Naive thymus-derived CD4-positive, alpha-beta T cell (primary cell): ENCODE results near the gene LRRN4CL. TPM values are rescaled to one million over a fixed set of nuclear protein-coding genes. Genes with fewer than 3 reads are reported as not detected.
A peak's percentile ranks its signal among the peaks of the same experiment; 100 is the strongest.
"Not testable (repeated sequence)": the region's sequence is repeated elsewhere in the genome, so short reads cannot be mapped to it uniquely, and the experiment has no call there.

Experiments
- ATAC-seq: fragments of 150-1000 bp; cut with Tn5 transposase; 2 replicates; pipeline ENCODE4 v1.10.0; 2021; ENCODE audit warnings: mild to moderate bottlenecking, moderate library complexity
- CTCF ChIA-PET: fragments of 350-600 bp; sonication (Branson Sonifier 250); formaldehyde crosslinking; loops from one replicate; lab custom pipeline; 2021; ENCODE audit warnings: antibody characterized with exemption; lab: Charles Lee
- POLR2A ChIA-PET: fragments of 350-600 bp; sonication (Branson Sonifier 250); formaldehyde crosslinking; loops from one replicate; lab custom pipeline; 2021; ENCODE audit warnings: antibody characterized with exemption, inconsistent platforms; lab: Charles Lee
- DNase-seq, 9 donors: peaks; one replicate each; pipeline versions ENCODE4 v3.0.0 to v3.0.0-alpha.2; 2020 to 2022; ENCODE audit warnings: mixed read lengths in 1 of 9
- H3K27ac ChIP-seq: one replicate; pipeline ENCODE4 v1.7.0; 2013; ENCODE audit warnings: mild to moderate bottlenecking, low read depth, low read length, moderate library complexity
- H3K27me3 ChIP-seq, 2 donors: one replicate each; pipeline ENCODE4 v1.7.0; 2013; ENCODE audit warnings: low read length in 2 of 2, mild to moderate bottlenecking in 2 of 2, moderate library complexity in 2 of 2; ENCODE audit not compliant: control insufficient read depth in 2 of 2, insufficient read depth in 2 of 2
- H3K36me3 ChIP-seq, 3 experiments: 1 replicate in 2 of 3; 2 replicates in 1 of 3; pipeline ENCODE4 v1.7.0; 2013; ENCODE audit warnings: low read length in 3 of 3, mild to moderate bottlenecking in 3 of 3, moderate library complexity in 1 of 3; ENCODE audit not compliant: insufficient read depth in 3 of 3, control insufficient read depth in 2 of 3
- H3K4me1 ChIP-seq, 2 donors: one replicate each; pipeline ENCODE4 v1.7.0; 2013; ENCODE audit warnings: low read length in 2 of 2, mild to moderate bottlenecking in 2 of 2, moderate library complexity in 1 of 2; ENCODE audit not compliant: control insufficient read depth in 2 of 2, insufficient read depth in 2 of 2
- H3K4me3 ChIP-seq: 2 replicates; pipeline ENCODE4 v1.7.0; 2013; ENCODE audit warnings: mild to moderate bottlenecking, low read length
- H3K9me3 ChIP-seq, 3 experiments: 1 replicate in 2 of 3; 2 replicates in 1 of 3; pipeline ENCODE4 v1.7.0; 2013; ENCODE audit warnings: low read length in 3 of 3; ENCODE audit not compliant: control insufficient read depth in 2 of 3
- H3K27ac Mint-ChIP-seq, 9 donors: one replicate each; pipeline ENCODE4 v1.8.0; 2020 to 2022; ENCODE audit warnings: mixed read lengths in 9 of 9, mild to moderate bottlenecking in 8 of 9, moderate library complexity in 5 of 9, inconsistent platforms in 2 of 9
- H3K27me3 Mint-ChIP-seq, 5 donors: one replicate each; pipeline ENCODE4 v1.8.0; 2021 to 2022; ENCODE audit warnings: mixed read lengths in 5 of 5, mild to moderate bottlenecking in 1 of 5
- H3K36me3 Mint-ChIP-seq, 5 donors: one replicate each; pipeline ENCODE4 v1.8.0; 2020 to 2022; ENCODE audit warnings: mixed read lengths in 5 of 5, mild to moderate bottlenecking in 3 of 5, inconsistent platforms in 1 of 5
- H3K4me1 Mint-ChIP-seq, 7 donors: one replicate each; pipeline ENCODE4 v1.8.0; 2020 to 2022; ENCODE audit warnings: mixed read lengths in 7 of 7, mild to moderate bottlenecking in 3 of 7, inconsistent platforms in 1 of 7
- H3K4me3 Mint-ChIP-seq, 10 donors: one replicate each; pipeline ENCODE4 v1.8.0; 2020 to 2022; ENCODE audit warnings: mild to moderate bottlenecking in 10 of 10, mixed read lengths in 10 of 10, moderate library complexity in 6 of 10, inconsistent platforms in 2 of 10
- H3K9me3 Mint-ChIP-seq, 11 donors: one replicate each; pipeline ENCODE4 v1.8.0; 2020 to 2022; ENCODE audit warnings: mixed read lengths in 11 of 11, mild to moderate bottlenecking in 4 of 11, inconsistent platforms in 1 of 11, moderate library complexity in 1 of 11
- intact Hi-C, 2 donors: fragments of 100-400 bp; cut with micrococcal nuclease; formaldehyde crosslinking; loops; one replicate each; pipeline ENCODE4 v1.15.1; 2023
- polyA plus RNA-seq, 2 donors: library from polyadenylated mRNA; unstranded; fragments of 300-500 nt; fragmentation: Illumina TruSeq; gene quantifications; one replicate each; pipeline ENCODE4 v1.2.3, GENCODE V29; 2021
- total RNA-seq, 6 experiments: library from RNA in 5 of 6; stranded (reverse) in 5 of 6; gene quantifications; 1 replicate in 5 of 6; 2 replicates in 1 of 6; pipeline ENCODE4 v1.2.3 and lab custom pipeline; 2021 to 2026

Gene LRRN4CL
- total and polyA plus RNA-seq, 7 experiments from 2014 or later: 0.12 to 0.38 (median 0.24) TPM; not detected in 4

- CTCF ChIA-PET: interaction anchor here (0.8 to 1.4 kb wide), 2 partner anchors 19 to 45 kb away, joined by 3 read pairs; partner anchors contain the start of gene EML3
- peaks cover 6 to 7% of the 10 kb centered on the region in 2 donors for H3K4me1 ChIP-seq
Observed at GRCh38 chr11:62656796-62657429, 32.4 kb downstream of the LRRN4CL start.

GRCh38 chr11:62654297-62654696 is 35.0 kb downstream of the LRRN4CL start:
- peaks cover 11 to 34% (median 22%) of the 10 kb centered on the region in 7 donors for H3K4me1 Mint-ChIP-seq
- no peak for ATAC-seq
- no peaks in the 10 kb centered on the region for H3K27me3 ChIP-seq
- no peaks in the 10 kb centered on the region for H3K27me3 Mint-ChIP-seq
- H3K4me1 ChIP-seq: peaks cover 10 to 13% of the 10 kb centered on the region in 2 donors
- peaks cover 0 to 9% (median 0%) of the 10 kb centered on the region in 11 donors for H3K9me3 Mint-ChIP-seq
- DNase-seq: no peak
- H3K36me3 Mint-ChIP-seq: peaks cover 0 to 7% (median 0%) of the 10 kb centered on the region in 5 donors
- ChIA-PET POLR2A (interaction anchor here (0.7 to 4.0 kb wide), 11 partner anchors 9 to 227 kb away, joined by 3 to 119 read pairs (median 7); partner anchors contain the start of genes B3GAT3, C11orf98, CSKMT and EML3), CTCF (interaction anchor here (0.7 to 2.0 kb wide), 3 partner anchors 11 to 195 kb away, joined by 3 to 10 read pairs (median 6); partner anchors contain the start of genes C11orf98 and CSKMT)
- intact Hi-C loops: no loop called here
- peak overlapping the region; percentile 16 to 72 (median 48) for H3K4me3 Mint-ChIP-seq
- H3K27ac ChIP-seq: no peak overlapping the region
- peaks cover 0 to 9% (median 0%) of the 10 kb centered on the region in 3 experiments for H3K36me3 ChIP-seq
- H3K27ac Mint-ChIP-seq: peak overlapping the region in 8 of 9 donors; percentile 20 to 97 (median 74)
- H3K9me3 ChIP-seq: no peaks in the 10 kb centered on the region
- H3K4me3 ChIP-seq: no peak overlapping the region

More at GRCh38 chr11:62656796-62657429, 32.4 kb downstream of the LRRN4CL start:
- Mint-ChIP-seq H3K27me3 (no peaks in the 10 kb centered on the region), H3K27ac (peak overlapping the region in 1 of 9 donors; percentile 36), H3K9me3 (peaks cover 0 to 9% (median 0%) of the 10 kb centered on the region in 11 donors), H3K4me3 (no peak overlapping the region), H3K36me3 (peaks cover 0 to 1% (median 0%) of the 10 kb centered on the region in 5 donors), H3K4me1 (peaks cover 11 to 17% (median 13%) of the 10 kb centered on the region in 7 donors)
- DNase-seq (no peak), ATAC-seq (no peak)
- Histone ChIP-seq H3K27me3 (no peaks in the 10 kb centered on the region), H3K9me3 (no peaks in the 10 kb centered on the region), H3K36me3 (peaks cover 0 to 3% (median 0%) of the 10 kb centered on the region in 3 experiments), H3K27ac (no peak overlapping the region), H3K4me3 (no peak overlapping the region)
- POLR2A ChIA-PET: interaction anchor here (0.6 to 2.3 kb wide), 15 partner anchors 9 to 97 kb away, joined by 3 to 17 read pairs (median 4); partner anchors contain the start of genes C11orf98, CSKMT, GANAB and HNRNPUL2
- intact Hi-C loops: no loop called here

GRCh38 chr11:62652161-62653006 is 36.9 kb downstream of the LRRN4CL start:
- no peak for ATAC-seq

GRCh38 chr11:62650283-62650682 is 39.0 kb downstream of the LRRN4CL start:
- H3K9me3 ChIP-seq, ATAC-seq, DNase-seq, H3K27ac ChIP-seq, H3K27me3 Mint-ChIP-seq, H3K27me3 ChIP-seq, H3K9me3 Mint-ChIP-seq, H3K4me3 ChIP-seq, intact Hi-C loops, H3K4me3 Mint-ChIP-seq: not testable (repeated sequence)
- H3K36me3 Mint-ChIP-seq: peaks cover 0 to 12% (median 0%) of the 10 kb centered on the region in 5 donors
- POLR2A ChIA-PET: interaction anchor here (0.6 to 21.6 kb wide), 12 partner anchors 7 to 227 kb away, joined by 3 to 332 read pairs (median 4); partner anchors contain the start of genes C11orf98, CSKMT, LBHD1 and MTA2
- H3K4me1 Mint-ChIP-seq: peaks cover 17 to 48% (median 36%) of the 10 kb centered on the region in 7 donors
- H3K27ac Mint-ChIP-seq: peak overlapping the region in 2 of 9 donors; percentile 28 to 71
- peaks cover 0 to 28% (median 0%) of the 10 kb centered on the region in 3 experiments for H3K36me3 ChIP-seq
- CTCF ChIA-PET: interaction anchor here (1.0 to 1.5 kb wide), 5 partner anchors 9 to 59 kb away, joined by 3 to 5 read pairs (median 3); partner anchors contain the start of genes C11orf98, CSKMT and TUT1
- H3K4me1 ChIP-seq: peaks cover 19 to 27% of the 10 kb centered on the region in 2 donors

More at GRCh38 chr11:62652161-62653006, 36.9 kb downstream of the LRRN4CL start:
- ChIA-PET CTCF (interaction anchor here (1.3 kb wide), 1 partner anchor 12 kb away, joined by 4 read pairs; no protein-coding TSS in a partner anchor), POLR2A (interaction anchor here (0.6 to 21.6 kb wide), 41 partner anchors 9 to 253 kb away, joined by 3 to 332 read pairs (median 4); partner anchors contain the start of genes B3GAT3, BSCL2, C11orf98 and CSKMT)
- no peaks in the 10 kb centered on the region for H3K27me3 Mint-ChIP-seq
- H3K4me1 ChIP-seq: peaks cover 13 to 16% of the 10 kb centered on the region in 2 donors
- no peaks in the 10 kb centered on the region for H3K9me3 ChIP-seq
- H3K27ac Mint-ChIP-seq: peak overlapping the region; percentile 88 to 98 (median 96)
- peak in 4 of 9 donors; percentile 13 to 59 (median 22) for DNase-seq
- peaks cover 0 to 22% (median 0%) of the 10 kb centered on the region in 3 experiments for H3K36me3 ChIP-seq
- peaks cover 11 to 36% (median 22%) of the 10 kb centered on the region in 7 donors for H3K4me1 Mint-ChIP-seq
- H3K4me3 Mint-ChIP-seq: peak overlapping the region; percentile 75 to 94 (median 90)
- peak overlapping the region; percentile 95 for H3K27ac ChIP-seq
- H3K27me3 ChIP-seq: no peaks in the 10 kb centered on the region
- peaks cover 0 to 9% (median 0%) of the 10 kb centered on the region in 11 donors for H3K9me3 Mint-ChIP-seq
- H3K4me3 ChIP-seq: peak overlapping the region; percentile 87
- H3K36me3 Mint-ChIP-seq: peaks cover 0 to 8% (median 0%) of the 10 kb centered on the region in 5 donors
- intact Hi-C loops: loop anchor here (1.0 to 2.0 kb wide), 11 partner anchors 7 to 78 kb away; partner anchors contain the start of genes C11orf98 (in 2 of the 2), CSKMT (in 2 of the 2), TUT1 (in 2 of the 2) and UBXN1 (in 2 of the 2)

- peaks cover 19 to 33% of the 10 kb centered on the region in 2 donors for H3K4me1 ChIP-seq
- no peaks in the 10 kb centered on the region for H3K27me3 Mint-ChIP-seq
- no peaks in the 10 kb centered on the region for H3K27me3 ChIP-seq
- H3K36me3 Mint-ChIP-seq: peaks cover 0 to 14% (median 0%) of the 10 kb centered on the region in 5 donors
- H3K4me3 Mint-ChIP-seq: peak overlapping the region in 1 of 10 donors; percentile 25
- CTCF ChIA-PET: interaction anchor here (1.1 to 2.2 kb wide), 4 partner anchors 14 to 50 kb away, joined by 3 to 6 read pairs (median 3); partner anchors contain the start of genes C11orf98, CSKMT, EML3 and ROM1
- intact Hi-C loops: no loop called here
- peaks cover 17 to 49% (median 42%) of the 10 kb centered on the region in 7 donors for H3K4me1 Mint-ChIP-seq
- DNase-seq (no peak), ATAC-seq (no peak)
- peaks cover 0 to 28% (median 0%) of the 10 kb centered on the region in 3 experiments for H3K36me3 ChIP-seq
- H3K9me3 Mint-ChIP-seq: peaks cover 0 to 8% (median 0%) of the 10 kb centered on the region in 11 donors
- no peaks in the 10 kb centered on the region for H3K9me3 ChIP-seq
- peak overlapping the region in 2 of 9 donors; percentile 14 to 38 for H3K27ac Mint-ChIP-seq
- POLR2A ChIA-PET: interaction anchor here (0.6 to 21.6 kb wide), 11 partner anchors 8 to 206 kb away, joined by 3 to 332 read pairs (median 5); partner anchors contain the start of genes B3GAT3, C11orf98, CSKMT and HNRNPUL2
- no peak overlapping the region for H3K4me3 ChIP-seq
- H3K27ac ChIP-seq: no peak overlapping the region
Observed at GRCh38 chr11:62649486-62649885, 39.8 kb downstream of the LRRN4CL start.
